ENCODE data around the gene ARHGAP24. TPM values are rescaled to one million over a fixed set of nuclear protein-coding genes. Genes with fewer than 3 reads are reported as not detected.

The ARHGAP24 gene
- total and polyA plus RNA-seq, 2 donors (not counting 1 experiment from before 2014, with no cell fraction given), result 48.4 to 141 TPM

DNA sequence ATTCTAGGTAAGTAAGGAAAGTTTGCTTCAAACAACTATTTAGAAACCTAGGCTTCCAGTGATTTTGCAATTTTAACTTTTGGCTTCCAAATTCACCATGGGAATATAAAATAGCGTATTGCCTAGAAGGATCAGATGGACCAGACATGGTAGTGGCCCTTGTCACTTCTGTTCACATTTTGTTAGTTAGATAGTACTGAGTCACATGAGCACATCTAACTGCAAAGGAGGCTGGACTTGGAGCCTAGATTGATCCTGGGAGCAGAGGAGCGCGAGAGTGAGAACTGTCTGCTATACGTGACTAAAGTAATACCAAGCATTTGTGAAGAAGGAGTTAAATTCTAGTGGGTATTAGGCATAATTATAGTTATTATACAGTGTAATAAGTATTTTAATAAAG is 102.4 kb downstream of the ARHGAP24 start:
- WGBS (ENCODE audit: insufficient coverage), result 0% methylated on average over 1 of the region's 4 CpGs
- H3K4me1 Mint-ChIP-seq, result peaks cover 6% of the 10 kb centered on the region
- intact Hi-C loops (cut with micrococcal nuclease), result no loop called here
- no peak overlapping the region for H3K27ac Mint-ChIP-seq
- no peaks in the 10 kb centered on the region for H4K20me1 ChIP-seq (ENCODE audit: control insufficient read depth, insufficient read depth, low read length, poor library complexity, severe bottlenecking)
- H3K9me3 Mint-ChIP-seq (ENCODE audit: insufficient read depth), result no peaks in the 10 kb centered on the region
- H3K9me3 ChIP-seq (ENCODE audit: control extremely low read depth in 1 of 3, control insufficient read depth in 2 of 3, insufficient read depth in 1 of 3, low read length in 2 of 3), result peaks cover 0 to 6% (median 0%) of the 10 kb centered on the region in 3 donors
- H3K27me3 ChIP-seq (replicated peaks in 1 of 4; ENCODE audit: control extremely low read depth in 1 of 4, control insufficient read depth in 3 of 4, insufficient read depth in 4 of 4, low read length in 3 of 4), result no peaks in the 10 kb centered on the region
- no peaks in the 10 kb centered on the region for H3K4me1 ChIP-seq (ENCODE audit: control insufficient read depth in 2 of 2, insufficient read depth in 2 of 2, low read length in 2 of 2)
- no peak overlapping the region for H3K4me2 ChIP-seq (replicated peaks; ENCODE audit: low read depth, low read length, poor library complexity, severe bottlenecking)
- no peak overlapping the region for H2AFZ ChIP-seq (ENCODE audit: insufficient read depth, low read depth, low read length, poor library complexity, severe bottlenecking)
- ATAC-seq (ENCODE audit: low read depth) (no peak), DNase-seq (no peak)
- no peak overlapping the region for H3K4me3 ChIP-seq (ENCODE audit: control extremely low read depth in 1 of 5, extremely low read depth in 1 of 5, insufficient read depth in 1 of 5, low read depth in 2 of 5, low read length in 4 of 5)
- peaks cover 39% of the 10 kb centered on the region for H3K79me2 ChIP-seq (ENCODE audit: control insufficient read depth, insufficient read depth, low read length)
- ChIA-PET CTCF (no interaction called here), POLR2A (no interaction called here)
- peaks cover 1 to 36% of the 10 kb centered on the region in 2 experiments for H3K36me3 ChIP-seq (replicated peaks in 1 of 2; ENCODE audit: control extremely low read depth in 1 of 2, control insufficient read depth in 1 of 2, extremely low read depth in 1 of 2, insufficient read depth in 2 of 2, low read length in 1 of 2)
- no peak overlapping the region for H3K9ac ChIP-seq (ENCODE audit: low read length)
- TF ChIP-seq EZH2 (IDR thresholded peaks at IDR 0.05; ENCODE audit: borderline replicate concordance, insufficient read depth, low read depth, low read length, poor library complexity, severe bottlenecking), result no peak
- no peak overlapping the region for H3K4me3 Mint-ChIP-seq
- no peaks in the 10 kb centered on the region for H3K27me3 Mint-ChIP-seq
- H3K27ac ChIP-seq (ENCODE audit: low read length in 2 of 2), result no peak overlapping the region

DNA sequence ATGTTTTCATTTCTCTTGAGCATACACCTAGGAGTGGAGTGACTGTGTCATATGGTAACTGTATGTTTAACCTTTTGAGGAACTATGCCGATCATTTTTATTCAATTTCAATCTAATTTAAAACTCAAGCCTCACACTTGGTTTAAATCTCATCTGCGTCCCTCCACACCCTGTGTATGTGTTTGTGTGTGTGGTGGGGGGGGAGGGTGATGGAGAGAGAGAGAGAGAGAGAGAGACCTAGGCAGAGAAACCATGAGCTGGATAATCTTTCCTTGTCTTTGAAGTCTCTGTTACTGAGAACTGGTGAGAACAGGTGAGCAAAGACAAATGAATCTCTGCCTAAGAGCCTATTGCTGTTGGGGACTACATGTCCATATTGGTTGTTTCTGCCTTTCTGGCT is 105.0 kb downstream of the ARHGAP24 start:
- H3K36me3 ChIP-seq (replicated peaks in 1 of 2; ENCODE audit: control extremely low read depth in 1 of 2, control insufficient read depth in 1 of 2, extremely low read depth in 1 of 2, insufficient read depth in 2 of 2, low read length in 1 of 2), result peaks cover 3 to 23% of the 10 kb centered on the region in 2 experiments
- no peak overlapping the region for H3K4me3 ChIP-seq (ENCODE audit: control extremely low read depth in 1 of 5, extremely low read depth in 1 of 5, insufficient read depth in 1 of 5, low read depth in 2 of 5, low read length in 4 of 5)
- peaks cover 0 to 6% (median 2%) of the 10 kb centered on the region in 3 donors for H3K9me3 ChIP-seq (ENCODE audit: control extremely low read depth in 1 of 3, control insufficient read depth in 2 of 3, insufficient read depth in 1 of 3, low read length in 2 of 3)
- no peak overlapping the region for H3K9ac ChIP-seq (ENCODE audit: low read length)
- H3K4me2 ChIP-seq (replicated peaks; ENCODE audit: low read depth, low read length, poor library complexity, severe bottlenecking), result no peak overlapping the region
- DNase-seq, result no peak
- Mint-ChIP-seq H3K9me3 (ENCODE audit: insufficient read depth) (no peaks in the 10 kb centered on the region), H3K27ac (no peak overlapping the region), H3K4me1 (peaks cover 7% of the 10 kb centered on the region), H3K4me3 (no peak overlapping the region), H3K27me3 (no peaks in the 10 kb centered on the region)
- intact Hi-C loops (cut with micrococcal nuclease), result no loop called here
- ChIA-PET POLR2A (no interaction called here), CTCF (interaction anchor here (1.2 kb wide), 1 partner anchor 167 kb away, joined by 4 read pairs; no protein-coding TSS in a partner anchor)
- no peaks in the 10 kb centered on the region for H3K27me3 ChIP-seq (replicated peaks in 1 of 4; ENCODE audit: control extremely low read depth in 1 of 4, control insufficient read depth in 3 of 4, insufficient read depth in 4 of 4, low read length in 3 of 4)
- no peaks in the 10 kb centered on the region for H3K4me1 ChIP-seq (ENCODE audit: control insufficient read depth in 2 of 2, insufficient read depth in 2 of 2, low read length in 2 of 2)
- H3K27ac ChIP-seq (ENCODE audit: low read length in 2 of 2), result no peak overlapping the region
- no peak for ATAC-seq (ENCODE audit: low read depth)
- no peaks in the 10 kb centered on the region for H4K20me1 ChIP-seq (ENCODE audit: control insufficient read depth, insufficient read depth, low read length, poor library complexity, severe bottlenecking)
- TF ChIP-seq EZH2 (IDR thresholded peaks at IDR 0.05; ENCODE audit: borderline replicate concordance, insufficient read depth, low read depth, low read length, poor library complexity, severe bottlenecking), result no peak
- TF ChIP-seq, protein P1, sequence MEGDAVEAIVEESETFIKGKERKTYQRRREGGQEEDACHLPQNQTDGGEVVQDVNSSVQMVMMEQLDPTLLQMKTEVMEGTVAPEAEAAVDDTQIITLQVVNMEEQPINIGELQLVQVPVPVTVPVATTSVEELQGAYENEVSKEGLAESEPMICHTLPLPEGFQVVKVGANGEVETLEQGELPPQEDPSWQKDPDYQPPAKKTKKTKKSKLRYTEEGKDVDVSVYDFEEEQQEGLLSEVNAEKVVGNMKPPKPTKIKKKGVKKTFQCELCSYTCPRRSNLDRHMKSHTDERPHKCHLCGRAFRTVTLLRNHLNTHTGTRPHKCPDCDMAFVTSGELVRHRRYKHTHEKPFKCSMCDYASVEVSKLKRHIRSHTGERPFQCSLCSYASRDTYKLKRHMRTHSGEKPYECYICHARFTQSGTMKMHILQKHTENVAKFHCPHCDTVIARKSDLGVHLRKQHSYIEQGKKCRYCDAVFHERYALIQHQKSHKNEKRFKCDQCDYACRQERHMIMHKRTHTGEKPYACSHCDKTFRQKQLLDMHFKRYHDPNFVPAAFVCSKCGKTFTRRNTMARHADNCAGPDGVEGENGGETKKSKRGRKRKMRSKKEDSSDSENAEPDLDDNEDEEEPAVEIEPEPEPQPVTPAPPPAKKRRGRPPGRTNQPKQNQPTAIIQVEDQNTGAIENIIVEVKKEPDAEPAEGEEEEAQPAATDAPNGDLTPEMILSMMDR (IDR thresholded peaks at IDR 0.05), result no peak
- H3K79me2 ChIP-seq (ENCODE audit: control insufficient read depth, insufficient read depth, low read length), result peaks cover 27% of the 10 kb centered on the region
- no peak overlapping the region for H2AFZ ChIP-seq (ENCODE audit: insufficient read depth, low read depth, low read length, poor library complexity, severe bottlenecking)
- WGBS (ENCODE audit: insufficient coverage), result no CpG with 5 or more reads among the region's 2 CpGs
